ENCODE measurements around the gene RIMBP2.

- TF ChIP-seq EZH2 (IDR thresholded peaks at IDR 0.05; ENCODE audit: borderline replicate concordance, low read depth, low read length, poor library complexity, severe bottlenecking) = no peak
- TF ChIP-seq CTCF (conservative IDR thresholded peaks at IDR 0.05; ENCODE audit: low read depth, low read length) = no peak
Measured at GRCh38 chr12:130571734-130572133, 144.4 kb downstream of the RIMBP2 start.
